Esophagus muscularis mucosa (tissue), 4 donors: Measurements from ENCODE around the gene FBXW5. TPM values are rescaled to one million over a fixed set of nuclear protein-coding genes. Genes with fewer than 3 reads are reported as not detected.

Experiments used
- DNase-seq: peaks from one replicate; pipeline ENCODE4 v3.0.0-alpha.2; 2017; ENCODE audit errors: extremely low spot score
- H3K27ac ChIP-seq, 4 donors: fragments of 200-600 bp; sonication (generic); replicated peaks in 1 of 4; 1 replicate in 3 of 4; 2 replicates in 1 of 4; pipeline ENCODE4 v1.5.1; 2016 to 2019; ENCODE audit warnings: mild to moderate bottlenecking in 1 of 4
- H3K27me3 ChIP-seq, 4 donors: fragments of 200-600 bp; sonication (generic); one replicate each; pipeline versions ENCODE4 v1.5.1 to v1.6.0; 2016 to 2019
- H3K36me3 ChIP-seq, 4 donors: fragments of 200-600 bp; sonication (generic); one replicate each; pipeline ENCODE4 v1.5.1; 2016 to 2019
- H3K4me1 ChIP-seq, 4 donors: fragments of 200-600 bp; sonication (generic); one replicate each; pipeline ENCODE4 v1.5.1; 2016 to 2019
- H3K4me3 ChIP-seq, 4 donors: fragments of 200-600 bp; sonication (generic); 1 replicate in 2 of 4; 2 replicates in 2 of 4; pipeline ENCODE4 v1.5.1; 2016 to 2019; ENCODE audit warnings: mild to moderate bottlenecking in 4 of 4, moderate library complexity in 1 of 4
- H3K9me3 ChIP-seq, 4 donors: fragments of 200-600 bp; sonication (generic); 1 replicate in 3 of 4; 2 replicates in 1 of 4; pipeline ENCODE4 v1.5.1; 2016 to 2019
- EP300 ChIP-seq: sonication (generic); formaldehyde crosslinking; IDR thresholded peaks from one replicate; pipeline ENCODE4 v1.6.1; 2017; ENCODE audit warnings: antibody characterized with exemption
- POLR2A ChIP-seq: fragments of 450-650 bp; IDR thresholded peaks from one replicate; pipeline ENCODE4 v1.6.1; 2017; ENCODE audit warnings: antibody characterized with exemption, moderate library complexity, mild to moderate bottlenecking, low read depth
- POLR2AphosphoS5 ChIP-seq, 2 donors: sonication (generic); formaldehyde crosslinking; IDR thresholded peaks; one replicate each; pipeline ENCODE4 v1.6.1; 2017; ENCODE audit warnings: antibody characterized with exemption in 2 of 2
- WGBS: methylation state at CpG from one replicate; pipeline ENCODE4 v1.1.5; 2018; 5-methylcytosine and 5-hydroxymethylcytosine counted together
- intact Hi-C: fragments of 100-400 bp; cut with DNase I; formaldehyde crosslinking; loops from one replicate; pipeline ENCODE4 v1.15.1; 2023
- total RNA-seq, 4 donors: library from RNA; depleted of rRNA; stranded (reverse); fragments of >200 nt; gene quantifications; one replicate each; pipeline versions ENCODE4 v1.1.0 to v1.2.1, GENCODE V29; 2016
- TF ChIP-seq, protein P1 (sequence below), 3 experiments: fragments of 200-600 bp in 2 of 3; fragments of 450-650 bp in 1 of 3; sonication (generic) in 2 of 3; IDR thresholded peaks; one replicate each; pipeline ENCODE4 v1.5.1; 2017 to 2019; ENCODE audit warnings: antibody characterized with exemption in 3 of 3, mild to moderate bottlenecking in 2 of 3, moderate library complexity in 1 of 3

The FBXW5 gene
- total RNA-seq, 4 donors from 2014 or later = 238 to 303 (median 267) TPM

GRCh38 chr9:136907011-136907914 is 37.3 kb downstream of the FBXW5 start:
- H3K27me3 ChIP-seq = no peaks in the 10 kb centered on the region
- DNase-seq = no peak
- peaks cover 13 to 18% (median 17%) of the 10 kb centered on the region in 4 donors for H3K4me1 ChIP-seq
- no peak overlapping the region for H3K4me3 ChIP-seq
- H3K36me3 ChIP-seq = peaks cover 8 to 60% (median 49%) of the 10 kb centered on the region in 4 donors
- TF ChIP-seq EP300 = no peak
- TF ChIP-seq, protein P1, sequence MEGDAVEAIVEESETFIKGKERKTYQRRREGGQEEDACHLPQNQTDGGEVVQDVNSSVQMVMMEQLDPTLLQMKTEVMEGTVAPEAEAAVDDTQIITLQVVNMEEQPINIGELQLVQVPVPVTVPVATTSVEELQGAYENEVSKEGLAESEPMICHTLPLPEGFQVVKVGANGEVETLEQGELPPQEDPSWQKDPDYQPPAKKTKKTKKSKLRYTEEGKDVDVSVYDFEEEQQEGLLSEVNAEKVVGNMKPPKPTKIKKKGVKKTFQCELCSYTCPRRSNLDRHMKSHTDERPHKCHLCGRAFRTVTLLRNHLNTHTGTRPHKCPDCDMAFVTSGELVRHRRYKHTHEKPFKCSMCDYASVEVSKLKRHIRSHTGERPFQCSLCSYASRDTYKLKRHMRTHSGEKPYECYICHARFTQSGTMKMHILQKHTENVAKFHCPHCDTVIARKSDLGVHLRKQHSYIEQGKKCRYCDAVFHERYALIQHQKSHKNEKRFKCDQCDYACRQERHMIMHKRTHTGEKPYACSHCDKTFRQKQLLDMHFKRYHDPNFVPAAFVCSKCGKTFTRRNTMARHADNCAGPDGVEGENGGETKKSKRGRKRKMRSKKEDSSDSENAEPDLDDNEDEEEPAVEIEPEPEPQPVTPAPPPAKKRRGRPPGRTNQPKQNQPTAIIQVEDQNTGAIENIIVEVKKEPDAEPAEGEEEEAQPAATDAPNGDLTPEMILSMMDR (IDR thresholded peaks at IDR 0.05) = no peak
- no peak for TF ChIP-seq POLR2A
- no peak for TF ChIP-seq POLR2AphosphoS5 (IDR thresholded peaks at IDR 0.05)
- no peaks in the 10 kb centered on the region for H3K9me3 ChIP-seq
- intact Hi-C loops = no loop called here
- WGBS = 97% methylated on average over 26 of the region's 29 CpGs
- no peak overlapping the region for H3K27ac ChIP-seq

- intact Hi-C loops = no loop called here
- Histone ChIP-seq H3K27me3 (no peaks in the 10 kb centered on the region), H3K27ac (no peak overlapping the region), H3K9me3 (no peaks in the 10 kb centered on the region), H3K4me3 (no peak overlapping the region), H3K4me1 (peaks cover 23 to 28% (median 27%) of the 10 kb centered on the region in 4 donors), H3K36me3 (peaks cover 8 to 55% (median 43%) of the 10 kb centered on the region in 4 donors)
- DNase-seq = no peak
- TF ChIP-seq, protein P1 (IDR thresholded peaks at IDR 0.05) = no peak
- no peak for TF ChIP-seq POLR2AphosphoS5 (IDR thresholded peaks at IDR 0.05)
- no peak for TF ChIP-seq POLR2A
- TF ChIP-seq EP300 = no peak
- 73% methylated on average over 4 of the region's 4 CpGs for WGBS
Measured at GRCh38 chr9:136906266-136906665, 38.3 kb downstream of the FBXW5 start.

DNA sequence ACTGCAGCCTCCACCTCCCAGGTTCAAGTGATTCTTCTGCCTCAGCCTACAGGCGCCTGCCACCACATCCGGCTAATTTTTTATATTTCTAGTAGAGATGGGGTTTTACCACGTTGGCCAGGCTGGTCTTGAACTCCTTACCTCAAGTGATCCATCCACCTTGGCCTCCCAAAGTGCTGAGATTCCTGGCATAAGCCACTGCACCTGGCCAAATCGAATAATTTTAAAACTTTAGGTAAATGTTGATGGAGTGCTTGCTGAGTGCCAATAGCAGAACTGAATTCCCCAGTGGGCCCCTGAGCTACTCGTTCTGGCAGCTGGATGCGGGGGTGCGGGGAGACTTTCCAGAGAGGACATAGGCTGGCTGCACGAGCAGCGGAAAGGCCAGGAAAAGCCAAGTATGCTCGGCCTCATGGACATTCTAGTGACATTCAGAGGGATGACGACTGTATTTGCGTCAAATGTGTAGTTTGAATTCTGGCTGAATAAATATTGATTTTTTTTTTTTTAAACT is 41.4 kb downstream of the FBXW5 start:
- H3K36me3 ChIP-seq = peaks cover 12 to 48% (median 40%) of the 10 kb centered on the region in 4 donors
- no peak for DNase-seq
- H3K27ac ChIP-seq = peak overlapping the region; percentile 61 to 75 (median 68)
- TF ChIP-seq POLR2AphosphoS5 (IDR thresholded peaks at IDR 0.05) (no peak), POLR2A (no peak), EP300 (no peak)
- TF ChIP-seq, protein P1 (IDR thresholded peaks at IDR 0.05) = no peak
- H3K4me1 ChIP-seq = peaks cover 29 to 36% (median 35%) of the 10 kb centered on the region in 4 donors
- no peaks in the 10 kb centered on the region for H3K9me3 ChIP-seq
- intact Hi-C loops = no loop called here
- WGBS = 62% methylated on average over 12 of the region's 12 CpGs
- H3K27me3 ChIP-seq = no peaks in the 10 kb centered on the region
- no peak overlapping the region for H3K4me3 ChIP-seq

DNA sequence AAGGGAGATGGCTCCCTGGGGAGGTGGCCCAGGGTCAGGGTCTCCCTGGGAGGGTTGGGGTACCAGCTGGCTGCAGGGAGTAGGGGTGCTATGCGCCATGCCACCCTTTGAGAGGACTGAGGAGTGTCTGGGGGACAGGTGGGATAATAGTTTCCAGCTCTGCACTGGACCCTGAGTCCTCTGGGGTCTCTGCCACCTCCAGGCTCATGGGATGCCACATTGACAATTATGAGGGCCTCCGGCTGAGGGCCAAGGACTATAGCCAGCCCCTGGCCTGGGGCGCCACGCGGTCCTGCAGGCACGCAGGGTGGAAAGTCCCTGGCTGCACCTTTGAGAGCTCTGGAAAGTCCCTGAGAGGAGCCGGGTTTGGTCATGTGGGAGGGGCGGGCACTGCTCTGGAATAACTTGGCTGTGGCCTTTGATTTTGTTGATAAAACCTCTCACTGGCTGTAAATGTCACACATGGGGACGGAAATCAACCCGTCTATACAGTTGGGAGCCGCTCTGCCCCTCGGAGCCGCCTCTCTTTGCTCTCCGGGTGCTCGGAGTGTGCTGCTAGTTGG is 42.2 kb downstream of the FBXW5 start:
- Histone ChIP-seq H3K36me3 (peaks cover 8 to 41% (median 32%) of the 10 kb centered on the region in 4 donors), H3K9me3 (no peaks in the 10 kb centered on the region), H3K4me3 (peak overlapping the region; percentile 5 to 27 (median 20)), H3K27ac (peak overlapping the region; percentile 61 to 75 (median 68)), H3K4me1 (peaks cover 29 to 36% (median 35%) of the 10 kb centered on the region in 4 donors), H3K27me3 (no peaks in the 10 kb centered on the region)
- no peak for DNase-seq
- intact Hi-C loops = no loop called here
- TF ChIP-seq, protein P1 (IDR thresholded peaks at IDR 0.05) = no peak
- TF ChIP-seq POLR2A (no peak), POLR2AphosphoS5 (IDR thresholded peaks at IDR 0.05) (peak in 1 of 2 donors; percentile 58), EP300 (no peak)
- WGBS = 11% methylated on average over 13 of the region's 15 CpGs
